GM12878 (cell line): ENCODE measurements around the gene C1orf210. TPM values are rescaled to one million over a fixed set of nuclear protein-coding genes. Genes with fewer than 3 reads are reported as not detected.

Source experiments
- ATAC-seq: fragments of 200-7000 bp; cut with Tn5 transposase; 3 replicates; pipeline ENCODE4 v1.9.1; 2020; ENCODE audit warnings: mild to moderate bottlenecking, moderate library complexity
- BruUV-seq: library from RNA; stranded (reverse); fragments of 400-500 nt; replicated peaks from 2 replicates; lab custom pipeline; 2021; lab: Mats Ljungman, UMichigan
- CTCF ChIA-PET: fragments of 300-600 bp; sonication (Branson Sonifier 250); formaldehyde crosslinking; extraction: SDS; loops from one replicate; lab custom pipeline; 2021; ENCODE audit warnings: inconsistent platforms; lab: Yijun Ruan, JAX
- POLR2A ChIA-PET: fragments of 350-600 bp; formaldehyde crosslinking; extraction: SDS; loops from one replicate; lab custom pipeline; 2021; ENCODE audit warnings: inconsistent platforms; lab: Charles Lee
- RAD21 ChIA-PET: fragments of 300-600 bp; sonication (Branson Sonifier 250); formaldehyde crosslinking; loops from one replicate; lab custom pipeline; 2023; ENCODE audit warnings: antibody characterized with exemption; ENCODE audit not compliant: unreplicated experiment; lab: Charles Lee
- SMC1A ChIA-PET: fragments of 300-600 bp; sonication (Branson Sonifier 250); formaldehyde crosslinking; loops from one replicate; lab custom pipeline; 2023; ENCODE audit not compliant: unreplicated experiment, uncharacterized antibody; lab: Charles Lee
- DNase-seq: peaks from one replicate; pipeline ENCODE4 v3.0.0-alpha.2; 2011; ENCODE audit warnings: low read depth, low spot score
- FAIRE-seq: peaks from 3 replicates; lab custom pipeline; 2011; peaks lifted over from hg19 to GRCh38; lab: Jason Lieb, UNC
- H2AFZ ChIP-seq: 2 replicates; pipeline ENCODE4 v1.6.0; 2011; ENCODE audit warnings: low read depth, low read length, control low read depth; ENCODE audit not compliant: control insufficient read depth
- H3K27ac ChIP-seq: 2 replicates; pipeline ENCODE4 v1.5.1; 2011; ENCODE audit warnings: control low read depth; ENCODE audit not compliant: control insufficient read depth, insufficient read depth
- H3K27me3 ChIP-seq, 2 experiments: replicated peaks in 1 of 2; 2 replicates each; pipeline versions ENCODE4 v1.6.0 to v1.6.1; 2011; ENCODE audit warnings: low read length in 1 of 2; ENCODE audit not compliant: control insufficient read depth in 2 of 2, insufficient read depth in 2 of 2
- H3K36me3 ChIP-seq, 2 experiments: 2 replicates each; pipeline ENCODE4 v1.5.1; 2011; ENCODE audit warnings: low read length in 1 of 2; ENCODE audit not compliant: control insufficient read depth in 2 of 2, insufficient read depth in 2 of 2
- H3K4me1 ChIP-seq: 2 replicates; pipeline ENCODE4 v1.6.1; 2011; ENCODE audit warnings: mild to moderate bottlenecking, low read length, moderate library complexity, mixed read lengths; ENCODE audit not compliant: control insufficient read depth, insufficient read depth
- H3K4me2 ChIP-seq: 2 replicates; pipeline ENCODE4 v1.6.0; 2011; ENCODE audit warnings: control low read depth; ENCODE audit not compliant: control insufficient read depth, insufficient read depth
- H3K4me3 ChIP-seq: fragments of 200-600 bp; sonication (generic); 2 replicates; pipeline ENCODE4 v1.5.1; 2016
- H3K79me2 ChIP-seq: 2 replicates; pipeline ENCODE4 v1.6.0; 2011; ENCODE audit warnings: low read length; ENCODE audit not compliant: control insufficient read depth, insufficient read depth
- H3K9ac ChIP-seq: 2 replicates; pipeline ENCODE4 v1.8.0; 2011; ENCODE audit warnings: low read length, control low read depth, mixed read lengths; ENCODE audit not compliant: control insufficient read depth, insufficient read depth
- H3K9me3 ChIP-seq: replicated peaks from 3 replicates; pipeline ENCODE4 v1.5.1; 2011; ENCODE audit warnings: mild to moderate bottlenecking, low read length; ENCODE audit not compliant: control insufficient read depth, insufficient read depth
- H4K20me1 ChIP-seq: 2 replicates; pipeline ENCODE4 v1.6.0; 2011; ENCODE audit not compliant: control insufficient read depth, insufficient read depth
- CBX5 ChIP-seq: sonication (generic); IDR thresholded peaks from 2 replicates; pipeline ENCODE4 v1.6.1; 2016; ENCODE audit warnings: low read depth, moderate library complexity, mild to moderate bottlenecking, inconsistent platforms
- EED ChIP-seq: sonication (generic); IDR thresholded peaks from 2 replicates; pipeline ENCODE4 v1.6.1; 2016; ENCODE audit warnings: antibody characterized with exemption, low read depth
- EP300 ChIP-seq, 2 experiments: fragments of 150-350 bp in 1 of 2; IDR thresholded peaks; 2 replicates each; pipeline ENCODE4 v1.6.1; 2011 to 2012; ENCODE audit warnings: low read depth in 2 of 2, low read length in 2 of 2, borderline replicate concordance in 1 of 2, improper control_type of control experiment in 1 of 2, inconsistent platforms in 1 of 2; ENCODE audit not compliant: control insufficient read depth in 1 of 2
- HCFC1 ChIP-seq: fragments of 150-350 bp; IDR thresholded peaks from 2 replicates; pipeline ENCODE4 v1.6.1; 2014; ENCODE audit warnings: low read length
- IRF4 ChIP-seq: IDR thresholded peaks from 2 replicates; pipeline ENCODE4 v1.6.1; 2011; ENCODE audit warnings: low read depth, low read length
- IRF5 ChIP-seq: fragments of 450-650 bp; IDR thresholded peaks from 2 replicates; pipeline ENCODE4 v1.6.1; 2017; ENCODE audit warnings: borderline replicate concordance
- MYB ChIP-seq: fragments of 150-350 bp; IDR thresholded peaks from 2 replicates; pipeline ENCODE4 v1.6.1; 2014; ENCODE audit warnings: mild to moderate bottlenecking, low read depth, low read length, borderline replicate concordance
- PAX8 ChIP-seq: fragments of 450-650 bp; IDR thresholded peaks from 2 replicates; pipeline ENCODE4 v1.6.1; 2017; ENCODE audit warnings: mild to moderate bottlenecking, moderate library complexity
- POLR2A ChIP-seq: IDR thresholded peaks from 2 replicates; pipeline ENCODE4 v1.6.1; 2011; ENCODE audit warnings: low read depth, mild to moderate bottlenecking, low read length
- RUNX3 ChIP-seq: IDR thresholded peaks from 2 replicates; pipeline ENCODE4 v1.6.1; 2012; ENCODE audit warnings: low read length, inconsistent platforms
- SMAD1 ChIP-seq: fragments of 450-650 bp; IDR thresholded peaks from 2 replicates; pipeline ENCODE4 v1.6.1; 2018; ENCODE audit warnings: mild to moderate bottlenecking, low read depth; ENCODE audit not compliant: partially characterized antibody
- SMARCA5 ChIP-seq: fragments of 450-650 bp; IDR thresholded peaks from 2 replicates; pipeline ENCODE4 v1.6.1; 2017; ENCODE audit warnings: mild to moderate bottlenecking
- STAT3 ChIP-seq: IDR thresholded peaks from 2 replicates; pipeline ENCODE4 v1.6.1; 2011; ENCODE audit warnings: low read depth, low read length, improper control_type of control experiment
- TCF3 ChIP-seq: IDR thresholded peaks from 2 replicates; pipeline ENCODE4 v1.6.1; 2012; ENCODE audit warnings: low read depth, mild to moderate bottlenecking, low read length, borderline replicate concordance; ENCODE audit not compliant: insufficient read depth
- WRNIP1 ChIP-seq: IDR thresholded peaks from 2 replicates; pipeline ENCODE4 v1.6.1; 2011; ENCODE audit warnings: low read depth, low read length, improper control_type of control experiment, borderline replicate concordance
- ZNF207 ChIP-seq: fragments of 450-650 bp; IDR thresholded peaks from 2 replicates; pipeline ENCODE4 v1.6.1; 2014; ENCODE audit warnings: antibody characterized with exemption, mild to moderate bottlenecking, borderline replicate concordance
- ZNF384 ChIP-seq: IDR thresholded peaks from 2 replicates; pipeline ENCODE4 v1.6.1; 2012; ENCODE audit warnings: low read depth, mild to moderate bottlenecking, low read length, improper control_type of control experiment, borderline replicate concordance
- ZZZ3 ChIP-seq: IDR thresholded peaks from 2 replicates; pipeline ENCODE4 v1.6.1; 2011; ENCODE audit warnings: low read depth; ENCODE audit not compliant: control insufficient read depth, insufficient read length
- WGBS: methylation state at CpG from one replicate; pipeline ENCODE4 v1.1.6; 2016; ENCODE audit warnings: low lambda C conversion rate; ENCODE audit not compliant: insufficient replicate concordance, insufficient coverage; ENCODE audit errors: missing lambda C conversion rate; 5-methylcytosine and 5-hydroxymethylcytosine counted together
- in situ Hi-C: fragments of 300-500 bp; cut with MboI; formaldehyde crosslinking; loops from 9 replicates; pipeline ENCODE4 v1.14.3; 2018; ENCODE audit warnings: mixed read lengths
- intact Hi-C: fragments of 100-400 bp; cut with micrococcal nuclease; formaldehyde crosslinking; loops from one replicate; pipeline ENCODE4 v1.14.2; 2022; ENCODE audit not compliant: unreplicated experiment
- polyA plus RNA-seq, 11 experiments: library from polyadenylated mRNA; depleted of rRNA in 4 of 11; unstranded in 6 of 11; stranded (reverse) in 5 of 11; fragments of >200 nt; fragmentation: Nextera tagmentation in 4 of 11; fragmentation: Illumina TruSeq in 1 of 11; extraction: Ambion mirVana in 4 of 11; extraction: Trizol in 1 of 11; gene quantifications; 1 replicate in 1 of 11; 2 replicates in 10 of 11; pipeline versions ENCODE4 v1.2.1 to v1.2.3, GENCODE V29; 2011 to 2016; ENCODE audit warnings: inconsistent platforms in 2 of 11, missing spikeins in 2 of 11, low read depth in 1 of 11
- total RNA-seq, 4 experiments: library from RNA; depleted of rRNA in 3 of 4; stranded (reverse); fragments of >200 nt in 3 of 4; fragmentation: Illumina TruSeq in 1 of 4; extraction: Trizol in 1 of 4; gene quantifications; 2 replicates each; pipeline versions ENCODE4 v1.2.1 to v1.2.3, GENCODE V29; 2013 to 2021

The C1orf210 gene
- total and polyA plus RNA-seq, 10 of the 15 experiments (the other 5 are each of a cell fraction or from before 2014, with no cell fraction given): 0.07 TPM; not detected in 9

GRCh38 chr1:43272161-43272560, 13.2 kb downstream of the C1orf210 start:
- ChIA-PET POLR2A (no interaction called here), CTCF (interaction anchor here (0.7 kb wide), 1 partner anchor 265 kb away, joined by 3 read pairs; no protein-coding TSS in a partner anchor), RAD21 (no interaction called here), SMC1A (interaction anchor here (1.4 kb wide), 1 partner anchor 21 kb away, joined by 3 read pairs; no protein-coding TSS in a partner anchor)
- no peak overlapping the region for H3K4me3 ChIP-seq
- no peak overlapping the region for H3K4me2 ChIP-seq
- H3K9me3 ChIP-seq: no peaks in the 10 kb centered on the region
- DNase-seq (no peak), ATAC-seq (no peak), FAIRE-seq (no peak)
- H3K4me1 ChIP-seq: peaks cover 4% of the 10 kb centered on the region; the same call in 1 of the 2 replicates
- no peak overlapping the region for H2AFZ ChIP-seq
- BruUV-seq: no TSS peak
- H3K79me2 ChIP-seq: no peaks in the 10 kb centered on the region
- no peaks in the 10 kb centered on the region for H3K36me3 ChIP-seq
- TF ChIP-seq PAX8 (no peak), POLR2A (no peak), WRNIP1 (no peak), ZNF384 (no peak), MYB (no peak), CBX5 (no peak), IRF4 (no peak), EP300 (IDR thresholded peaks at IDR 0.05; ENCODE audit: borderline replicate concordance in 1 of 2, control insufficient read depth in 1 of 2, low read depth in 2 of 2, low read length in 2 of 2) (no peak), ZNF207 (no peak), RUNX3 (no peak), EED (no peak), TCF3 (no peak), IRF5 (no peak), ZZZ3 (no peak), SMAD1 (no peak), SMARCA5 (no peak), STAT3 (no peak), HCFC1 (no peak)
- H4K20me1 ChIP-seq: no peaks in the 10 kb centered on the region
- WGBS: 42% methylated on average over 9 of the region's 9 CpGs
- in situ Hi-C loops: no loop called here
- H3K9ac ChIP-seq: no peak overlapping the region
- H3K27me3 ChIP-seq: no peaks in the 10 kb centered on the region; a peak in 1 of 4 replicates
- intact Hi-C loops: no loop called here
- H3K27ac ChIP-seq: no peak overlapping the region
